OCI-LY1 (cell line): ENCODE measurements around the gene TST.

Source experiments
- H2AFZ ChIP-seq: fragments of 200-600 bp; sonication (generic), shearing (Covaris generic); 2 replicates; pipeline ENCODE4 v1.6.0; 2014; ENCODE audit warnings: antibody characterized with exemption, mild to moderate bottlenecking, low read length
- H3F3A ChIP-seq: fragments of 200-600 bp; sonication (generic), shearing (Covaris generic); 2 replicates; pipeline ENCODE4 v1.6.0; 2014; ENCODE audit warnings: mild to moderate bottlenecking, antibody characterized with exemption, low read length, moderate library complexity; ENCODE audit not compliant: insufficient read depth
- H3K27ac ChIP-seq: fragments of 200-600 bp; sonication (generic); 2 replicates; pipeline ENCODE4 v1.5.1; 2014; ENCODE audit warnings: low read length, mixed run types, mild to moderate bottlenecking, low read depth; ENCODE audit not compliant: poor library complexity, severe bottlenecking
- H3K27me3 ChIP-seq: fragments of 200-600 bp; sonication (generic); 2 replicates; pipeline ENCODE4 v1.6.0; 2014; ENCODE audit warnings: antibody characterized with exemption, mild to moderate bottlenecking, low read length, moderate library complexity; ENCODE audit not compliant: insufficient read depth
- H3K36me3 ChIP-seq: fragments of 200-600 bp; sonication (generic); 2 replicates; pipeline ENCODE4 v1.6.1; 2014; ENCODE audit warnings: mild to moderate bottlenecking, antibody characterized with exemption, low read length, moderate library complexity, mixed read lengths; ENCODE audit not compliant: insufficient read depth
- H3K4me1 ChIP-seq: fragments of 200-600 bp; sonication (generic); 2 replicates; pipeline ENCODE4 v1.5.1; 2014; ENCODE audit warnings: mild to moderate bottlenecking, low read length, moderate library complexity; ENCODE audit not compliant: insufficient read depth, severe bottlenecking
- H3K4me2 ChIP-seq: fragments of 200-600 bp; sonication (generic), shearing (Covaris generic); 2 replicates; pipeline ENCODE4 v1.6.1; 2014; ENCODE audit warnings: low read length
- H3K4me3 ChIP-seq: fragments of 200-600 bp; sonication (generic); 2 replicates; pipeline ENCODE4 v1.5.1; 2014; ENCODE audit warnings: low read length, low read depth, mild to moderate bottlenecking, mixed read lengths; ENCODE audit not compliant: poor library complexity, severe bottlenecking
- H3K79me2 ChIP-seq: fragments of 200-600 bp; shearing (Covaris generic); 2 replicates; pipeline ENCODE4 v1.6.1; 2016; ENCODE audit warnings: mixed run types, low read length, mixed read lengths; ENCODE audit not compliant: insufficient read depth
- H3K9ac ChIP-seq: fragments of 200-600 bp; sonication (generic), shearing (Covaris generic); 2 replicates; pipeline ENCODE4 v1.6.1; 2014; ENCODE audit warnings: mild to moderate bottlenecking, low read length, mixed read lengths
- H3K9me2 ChIP-seq: fragments of 200-600 bp; sonication (generic), shearing (Covaris generic); 2 replicates; pipeline ENCODE4 v1.6.1; 2014; ENCODE audit warnings: low read depth, mild to moderate bottlenecking, low read length, mixed read lengths
- H3K9me3 ChIP-seq: fragments of 200-600 bp; shearing (Covaris generic); 2 replicates; pipeline ENCODE4 v1.6.1; 2014; ENCODE audit warnings: low read length, mixed read lengths
- H4K20me1 ChIP-seq: fragments of 200-600 bp; sonication (generic), shearing (Covaris generic); 2 replicates; pipeline ENCODE4 v1.6.0; 2016; ENCODE audit warnings: mild to moderate bottlenecking, low read length; ENCODE audit not compliant: insufficient read depth
- CTCF ChIP-seq: fragments of 200-600 bp; sonication (generic), shearing (Covaris generic); IDR thresholded peaks from 2 replicates; pipeline ENCODE4 v1.5.1; 2017; ENCODE audit warnings: mild to moderate bottlenecking, antibody characterized with exemption, low read length, moderate library complexity, mixed read lengths
- EZH2 ChIP-seq: fragments of 200-600 bp; sonication (generic), shearing (Covaris generic); IDR thresholded peaks from 2 replicates; pipeline ENCODE4 v1.8.0; 2017; ENCODE audit warnings: borderline replicate concordance, mixed run types, mild to moderate bottlenecking, antibody characterized with exemption, low read length, moderate library complexity, mixed read lengths

Gene TST

GRCh38 chr22:37050913-37051312, 31.7 kb upstream of the TST start:
- H3K79me2 ChIP-seq, result no peaks in the 10 kb centered on the region
- no peak overlapping the region for H3K4me2 ChIP-seq
- H3K36me3 ChIP-seq, result no peaks in the 10 kb centered on the region
- H3K9me2 ChIP-seq, result no peaks in the 10 kb centered on the region
- no peaks in the 10 kb centered on the region for H4K20me1 ChIP-seq
- H3F3A ChIP-seq, result no peaks in the 10 kb centered on the region
- H3K27ac ChIP-seq, result no peak overlapping the region
- no peak overlapping the region for H3K9ac ChIP-seq
- peaks cover 5% of the 10 kb centered on the region; the same call in 1 of the 2 replicates for H3K27me3 ChIP-seq
- no peak overlapping the region for H2AFZ ChIP-seq
- H3K9me3 ChIP-seq, result no peaks in the 10 kb centered on the region
- H3K4me3 ChIP-seq, result no peak overlapping the region
- H3K4me1 ChIP-seq, result peaks cover 9% of the 10 kb centered on the region
- no peak for TF ChIP-seq CTCF
- TF ChIP-seq EZH2, result no peak

DNA sequence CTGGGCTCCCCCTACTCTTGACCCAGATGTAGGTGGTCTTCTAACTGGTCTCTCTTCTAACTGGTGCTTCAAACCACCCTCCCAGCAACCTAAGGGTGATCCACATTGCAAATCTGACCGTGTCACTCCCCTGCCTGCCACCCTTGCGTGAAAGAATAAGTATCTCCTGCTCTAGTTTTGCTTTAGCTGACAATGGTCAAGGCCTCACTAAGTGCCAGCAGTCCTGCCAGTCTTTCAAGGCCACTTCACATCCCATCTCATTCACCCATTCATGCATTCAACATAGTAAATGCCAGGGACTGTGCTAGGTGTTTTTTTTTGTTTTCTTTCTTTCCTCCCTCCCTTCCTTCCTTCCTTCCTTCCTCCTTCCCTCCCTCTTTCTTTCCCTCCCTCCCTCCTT, 30.0 kb upstream of the TST start:
- no peak overlapping the region for H3K9ac ChIP-seq
- H4K20me1 ChIP-seq, result no peaks in the 10 kb centered on the region
- no peaks in the 10 kb centered on the region for H3K9me3 ChIP-seq
- TF ChIP-seq EZH2, result no peak
- TF ChIP-seq CTCF, result no peak
- H3K36me3 ChIP-seq, result no peaks in the 10 kb centered on the region
- H3K27me3 ChIP-seq, result peaks cover 5% of the 10 kb centered on the region; the same call in 1 of the 2 replicates
- peaks cover 9% of the 10 kb centered on the region for H3K4me1 ChIP-seq
- no peak overlapping the region for H2AFZ ChIP-seq
- no peaks in the 10 kb centered on the region for H3K79me2 ChIP-seq
- no peaks in the 10 kb centered on the region for H3K9me2 ChIP-seq
- H3F3A ChIP-seq, result no peaks in the 10 kb centered on the region
- no peak overlapping the region for H3K4me2 ChIP-seq
- no peak overlapping the region for H3K4me3 ChIP-seq
- H3K27ac ChIP-seq, result no peak overlapping the region

GRCh38 chr22:37048133-37048532, 28.9 kb upstream of the TST start:
- Histone ChIP-seq H3K36me3 (no peaks in the 10 kb centered on the region), H3F3A (no peaks in the 10 kb centered on the region), H3K4me3 (no peak overlapping the region), H3K9ac (no peak overlapping the region), H3K9me3 (no peaks in the 10 kb centered on the region), H3K27me3 (peaks cover 7% of the 10 kb centered on the region), H3K79me2 (no peaks in the 10 kb centered on the region), H3K4me2 (no peak overlapping the region), H4K20me1 (no peaks in the 10 kb centered on the region), H3K27ac (no peak overlapping the region), H3K9me2 (no peaks in the 10 kb centered on the region), H2AFZ (no peak overlapping the region), H3K4me1 (peaks cover 9% of the 10 kb centered on the region)
- no peak for TF ChIP-seq CTCF
- no peak for TF ChIP-seq EZH2
